ENCODE data around the gene HNRNPA3. TPM values are rescaled to one million over a fixed set of nuclear protein-coding genes. Genes with fewer than 3 reads are reported as not detected.

Gene HNRNPA3
- polyA plus RNA-seq, 1 donor (not counting 4 experiments of a cell fraction or from before 2014, with no cell fraction given): 178 TPM

GRCh38 chr2:177270531-177270930 lies 57.9 kb downstream of the HNRNPA3 start:
- peak overlapping the region in 1 of 3 experiments; percentile 29 for H3K4me3 ChIP-seq (ENCODE audit: control insufficient read depth in 2 of 3, extremely low read depth in 1 of 3, insufficient read depth in 2 of 3, low read depth in 1 of 3, low read length in 3 of 3)
- FAIRE-seq (no peak), DNase-seq (ENCODE audit: low read depth, low spot score) (no peak)

GRCh38 chr2:177271981-177272666 lies 59.5 kb downstream of the HNRNPA3 start:
- no peaks in the 10 kb centered on the region for H3K79me2 ChIP-seq (ENCODE audit: control insufficient read depth, insufficient read depth, low read length)

More at GRCh38 chr2:177270531-177270930, 57.9 kb downstream of the HNRNPA3 start:
- dilution Hi-C loops (cut with MboI; ENCODE audit: extremely low pct_ligation_motif_present, low sequenced_read_pairs): no loop called here
- Histone ChIP-seq H3K79me2 (ENCODE audit: control insufficient read depth, insufficient read depth, low read length) (no peaks in the 10 kb centered on the region), H2AFZ (ENCODE audit: control insufficient read depth, low read length) (peak overlapping the region; percentile 56), H3K27ac (ENCODE audit: control insufficient read depth, insufficient read depth, low read length) (peak overlapping the region; percentile 31), H3K27me3 (ENCODE audit: control insufficient read depth, extremely low read depth, insufficient read depth, low read length) (no peaks in the 10 kb centered on the region), H3K9me3 (ENCODE audit: control insufficient read depth, low read depth, low read length) (no peaks in the 10 kb centered on the region), H3K9ac (ENCODE audit: control insufficient read depth, extremely low read depth, insufficient read depth, low read length) (no peak overlapping the region), H3K9me1 (ENCODE audit: control insufficient read depth, extremely low read depth, insufficient read depth, low read length) (no peaks in the 10 kb centered on the region), H3K4me2 (ENCODE audit: control insufficient read depth, extremely low read depth, insufficient read depth, low read depth, low read length) (peak overlapping the region; percentile 48), H4K20me1 (ENCODE audit: control insufficient read depth, extremely low read depth, insufficient read depth, low read length) (no peaks in the 10 kb centered on the region), H3K4me1 (ENCODE audit: control insufficient read depth, extremely low read depth, insufficient read depth, low read length) (peaks cover 82% of the 10 kb centered on the region), H3K36me3 (ENCODE audit: control insufficient read depth in 2 of 2, extremely low read depth in 1 of 2, insufficient read depth in 2 of 2, low read length in 2 of 2) (no peaks in the 10 kb centered on the region)
- TF ChIP-seq CTCF (optimal IDR thresholded peaks at IDR 0.05 in 1 of 3, IDR thresholded peaks at IDR 0.05 in 1 of 3, conservative IDR thresholded peaks at IDR 0.05 in 1 of 3; ENCODE audit: extremely low read depth in 1 of 3, insufficient read depth in 2 of 3, low read length in 3 of 3) (no peak), EZH2 (IDR thresholded peaks at IDR 0.05; ENCODE audit: low read length) (no peak)

More at GRCh38 chr2:177271981-177272666, 59.5 kb downstream of the HNRNPA3 start:
- Histone ChIP-seq H3K9me3 (ENCODE audit: control insufficient read depth, low read depth, low read length) (no peaks in the 10 kb centered on the region), H3K4me1 (ENCODE audit: control insufficient read depth, extremely low read depth, insufficient read depth, low read length) (peaks cover 70% of the 10 kb centered on the region), H3K4me2 (ENCODE audit: control insufficient read depth, extremely low read depth, insufficient read depth, low read depth, low read length) (no peak overlapping the region), H3K27me3 (ENCODE audit: control insufficient read depth, extremely low read depth, insufficient read depth, low read length) (no peaks in the 10 kb centered on the region), H3K27ac (ENCODE audit: control insufficient read depth, insufficient read depth, low read length) (no peak overlapping the region), H3K9ac (ENCODE audit: control insufficient read depth, extremely low read depth, insufficient read depth, low read length) (no peak overlapping the region), H3K36me3 (ENCODE audit: control insufficient read depth in 2 of 2, extremely low read depth in 1 of 2, insufficient read depth in 2 of 2, low read length in 2 of 2) (no peaks in the 10 kb centered on the region), H3K4me3 (ENCODE audit: control insufficient read depth in 2 of 3, extremely low read depth in 1 of 3, insufficient read depth in 2 of 3, low read depth in 1 of 3, low read length in 3 of 3) (no peak overlapping the region), H4K20me1 (ENCODE audit: control insufficient read depth, extremely low read depth, insufficient read depth, low read length) (no peaks in the 10 kb centered on the region), H3K9me1 (ENCODE audit: control insufficient read depth, extremely low read depth, insufficient read depth, low read length) (no peaks in the 10 kb centered on the region), H2AFZ (ENCODE audit: control insufficient read depth, low read length) (no peak overlapping the region)
- dilution Hi-C loops (cut with MboI; ENCODE audit: extremely low pct_ligation_motif_present, low sequenced_read_pairs): no loop called here
- FAIRE-seq (no peak), DNase-seq (ENCODE audit: low read depth, low spot score) (no peak)
- no peak for TF ChIP-seq CTCF (optimal IDR thresholded peaks at IDR 0.05 in 1 of 3, IDR thresholded peaks at IDR 0.05 in 1 of 3, conservative IDR thresholded peaks at IDR 0.05 in 1 of 3; ENCODE audit: extremely low read depth in 1 of 3, insufficient read depth in 2 of 3, low read length in 3 of 3)
- TF ChIP-seq EZH2 (IDR thresholded peaks at IDR 0.05; ENCODE audit: low read length): no peak
